Peyer's patch (tissue), 4 donors: ENCODE results near the gene GREB1L.

Experiments used
- POLR2A ChIP-seq, 2 donors: fragments of 450-650 bp; IDR thresholded peaks; one replicate each; pipeline ENCODE4 v1.5.1; 2017; ENCODE audit warnings: antibody characterized with exemption in 2 of 2, mild to moderate bottlenecking in 2 of 2, moderate library complexity in 2 of 2
- TF ChIP-seq, protein P1 (sequence below), 6 experiments: fragments of 450-650 bp in 4 of 6; fragments of 200-600 bp in 2 of 6; sonication (generic) in 1 of 6; IDR thresholded peaks; one replicate each; pipeline ENCODE4 v1.5.1; 2017 to 2019; ENCODE audit warnings: antibody characterized with exemption in 6 of 6, mild to moderate bottlenecking in 3 of 6, moderate library complexity in 1 of 6

DNA sequence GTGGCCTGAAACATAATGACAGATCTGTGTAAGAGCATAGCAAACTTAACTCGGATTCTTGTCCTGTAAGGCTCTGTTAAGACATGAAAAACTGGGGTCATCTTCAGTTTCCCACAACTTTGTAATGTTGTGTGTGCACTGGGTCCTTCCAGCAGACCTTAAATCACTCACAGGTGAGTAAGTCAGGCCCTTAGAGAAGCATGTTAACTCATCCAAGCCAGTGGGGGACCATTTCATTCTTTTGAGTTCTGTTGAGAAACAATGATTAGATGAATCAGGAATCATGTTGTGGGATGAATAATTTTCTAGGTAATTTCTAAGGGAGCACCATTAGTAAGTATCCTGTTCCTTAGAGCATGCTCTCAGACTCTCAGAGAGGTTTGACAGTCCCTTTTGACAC lies 191.4 kb downstream of the GREB1L start:
- TF ChIP-seq, protein P1, sequence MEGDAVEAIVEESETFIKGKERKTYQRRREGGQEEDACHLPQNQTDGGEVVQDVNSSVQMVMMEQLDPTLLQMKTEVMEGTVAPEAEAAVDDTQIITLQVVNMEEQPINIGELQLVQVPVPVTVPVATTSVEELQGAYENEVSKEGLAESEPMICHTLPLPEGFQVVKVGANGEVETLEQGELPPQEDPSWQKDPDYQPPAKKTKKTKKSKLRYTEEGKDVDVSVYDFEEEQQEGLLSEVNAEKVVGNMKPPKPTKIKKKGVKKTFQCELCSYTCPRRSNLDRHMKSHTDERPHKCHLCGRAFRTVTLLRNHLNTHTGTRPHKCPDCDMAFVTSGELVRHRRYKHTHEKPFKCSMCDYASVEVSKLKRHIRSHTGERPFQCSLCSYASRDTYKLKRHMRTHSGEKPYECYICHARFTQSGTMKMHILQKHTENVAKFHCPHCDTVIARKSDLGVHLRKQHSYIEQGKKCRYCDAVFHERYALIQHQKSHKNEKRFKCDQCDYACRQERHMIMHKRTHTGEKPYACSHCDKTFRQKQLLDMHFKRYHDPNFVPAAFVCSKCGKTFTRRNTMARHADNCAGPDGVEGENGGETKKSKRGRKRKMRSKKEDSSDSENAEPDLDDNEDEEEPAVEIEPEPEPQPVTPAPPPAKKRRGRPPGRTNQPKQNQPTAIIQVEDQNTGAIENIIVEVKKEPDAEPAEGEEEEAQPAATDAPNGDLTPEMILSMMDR (IDR thresholded peaks at IDR 0.05), result no peak
- no peak for TF ChIP-seq POLR2A (IDR thresholded peaks at IDR 0.05)
